Panc1 (cell line): Measurements from ENCODE around the gene NFATC3.

Experiments
- TF ChIP-seq, protein P1 (sequence below): fragments of 450-650 bp; IDR thresholded peaks from 2 replicates; pipeline ENCODE4 v1.5.1; 2017; ENCODE audit warnings: mild to moderate bottlenecking
- TF ChIP-seq, protein P2 (sequence below), 2 experiments: IDR thresholded peaks; 2 replicates each; pipeline ENCODE4 v1.6.1; 2011 to 2012; ENCODE audit warnings: low read depth in 2 of 2, control low read depth in 1 of 2, low read length in 1 of 2, mild to moderate bottlenecking in 1 of 2, moderate library complexity in 1 of 2; ENCODE audit not compliant: insufficient read depth in 1 of 2

GRCh38 chr16:68086336-68086841 lies 1.2 kb downstream of the NFATC3 start:
- TF ChIP-seq, protein P1, sequence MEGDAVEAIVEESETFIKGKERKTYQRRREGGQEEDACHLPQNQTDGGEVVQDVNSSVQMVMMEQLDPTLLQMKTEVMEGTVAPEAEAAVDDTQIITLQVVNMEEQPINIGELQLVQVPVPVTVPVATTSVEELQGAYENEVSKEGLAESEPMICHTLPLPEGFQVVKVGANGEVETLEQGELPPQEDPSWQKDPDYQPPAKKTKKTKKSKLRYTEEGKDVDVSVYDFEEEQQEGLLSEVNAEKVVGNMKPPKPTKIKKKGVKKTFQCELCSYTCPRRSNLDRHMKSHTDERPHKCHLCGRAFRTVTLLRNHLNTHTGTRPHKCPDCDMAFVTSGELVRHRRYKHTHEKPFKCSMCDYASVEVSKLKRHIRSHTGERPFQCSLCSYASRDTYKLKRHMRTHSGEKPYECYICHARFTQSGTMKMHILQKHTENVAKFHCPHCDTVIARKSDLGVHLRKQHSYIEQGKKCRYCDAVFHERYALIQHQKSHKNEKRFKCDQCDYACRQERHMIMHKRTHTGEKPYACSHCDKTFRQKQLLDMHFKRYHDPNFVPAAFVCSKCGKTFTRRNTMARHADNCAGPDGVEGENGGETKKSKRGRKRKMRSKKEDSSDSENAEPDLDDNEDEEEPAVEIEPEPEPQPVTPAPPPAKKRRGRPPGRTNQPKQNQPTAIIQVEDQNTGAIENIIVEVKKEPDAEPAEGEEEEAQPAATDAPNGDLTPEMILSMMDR: no peak
- TF ChIP-seq, protein P2, sequence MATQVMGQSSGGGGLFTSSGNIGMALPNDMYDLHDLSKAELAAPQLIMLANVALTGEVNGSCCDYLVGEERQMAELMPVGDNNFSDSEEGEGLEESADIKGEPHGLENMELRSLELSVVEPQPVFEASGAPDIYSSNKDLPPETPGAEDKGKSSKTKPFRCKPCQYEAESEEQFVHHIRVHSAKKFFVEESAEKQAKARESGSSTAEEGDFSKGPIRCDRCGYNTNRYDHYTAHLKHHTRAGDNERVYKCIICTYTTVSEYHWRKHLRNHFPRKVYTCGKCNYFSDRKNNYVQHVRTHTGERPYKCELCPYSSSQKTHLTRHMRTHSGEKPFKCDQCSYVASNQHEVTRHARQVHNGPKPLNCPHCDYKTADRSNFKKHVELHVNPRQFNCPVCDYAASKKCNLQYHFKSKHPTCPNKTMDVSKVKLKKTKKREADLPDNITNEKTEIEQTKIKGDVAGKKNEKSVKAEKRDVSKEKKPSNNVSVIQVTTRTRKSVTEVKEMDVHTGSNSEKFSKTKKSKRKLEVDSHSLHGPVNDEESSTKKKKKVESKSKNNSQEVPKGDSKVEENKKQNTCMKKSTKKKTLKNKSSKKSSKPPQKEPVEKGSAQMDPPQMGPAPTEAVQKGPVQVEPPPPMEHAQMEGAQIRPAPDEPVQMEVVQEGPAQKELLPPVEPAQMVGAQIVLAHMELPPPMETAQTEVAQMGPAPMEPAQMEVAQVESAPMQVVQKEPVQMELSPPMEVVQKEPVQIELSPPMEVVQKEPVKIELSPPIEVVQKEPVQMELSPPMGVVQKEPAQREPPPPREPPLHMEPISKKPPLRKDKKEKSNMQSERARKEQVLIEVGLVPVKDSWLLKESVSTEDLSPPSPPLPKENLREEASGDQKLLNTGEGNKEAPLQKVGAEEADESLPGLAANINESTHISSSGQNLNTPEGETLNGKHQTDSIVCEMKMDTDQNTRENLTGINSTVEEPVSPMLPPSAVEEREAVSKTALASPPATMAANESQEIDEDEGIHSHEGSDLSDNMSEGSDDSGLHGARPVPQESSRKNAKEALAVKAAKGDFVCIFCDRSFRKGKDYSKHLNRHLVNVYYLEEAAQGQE (IDR thresholded peaks at IDR 0.05; ENCODE audit: insufficient read depth in 1 of 2, low read depth in 2 of 2, low read length in 1 of 2): no peak
